SIG-M5 (cell line): ENCODE results near the gene DOCK2.
"Not testable (repeated sequence)": the region's sequence is repeated elsewhere in the genome, so short reads cannot be mapped to it uniquely, and the experiment has no call there.

Experiments
- DNase-seq: peaks from one replicate; lab custom pipeline; 2025; lab: John Stamatoyannopoulos, UW

DOCK2 gene

GRCh38 chr5:170056561-170057267 lies 419.6 kb downstream of the DOCK2 start:
- DNase-seq = no peak

DNA sequence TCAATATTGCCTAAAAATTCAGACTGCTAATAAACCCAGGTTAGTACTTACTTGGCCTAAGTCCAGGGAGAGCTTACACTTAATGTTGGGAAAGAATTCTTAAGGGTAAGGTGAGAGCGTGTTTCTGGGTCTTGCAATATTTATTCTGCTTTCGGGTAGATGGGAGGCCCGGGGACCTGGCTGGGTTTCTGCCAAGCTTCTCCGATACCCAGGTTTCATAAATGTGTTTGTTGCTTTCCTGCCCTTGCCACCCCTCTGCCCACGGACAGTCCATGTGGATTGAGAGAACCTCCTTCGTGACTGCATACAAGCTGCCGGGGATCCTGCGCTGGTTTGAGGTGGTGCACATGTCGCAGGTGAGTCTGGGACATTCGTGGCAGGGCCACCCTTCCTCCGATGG lies 420.2 kb downstream of the DOCK2 start:
- DNase-seq = no peak

DNA sequence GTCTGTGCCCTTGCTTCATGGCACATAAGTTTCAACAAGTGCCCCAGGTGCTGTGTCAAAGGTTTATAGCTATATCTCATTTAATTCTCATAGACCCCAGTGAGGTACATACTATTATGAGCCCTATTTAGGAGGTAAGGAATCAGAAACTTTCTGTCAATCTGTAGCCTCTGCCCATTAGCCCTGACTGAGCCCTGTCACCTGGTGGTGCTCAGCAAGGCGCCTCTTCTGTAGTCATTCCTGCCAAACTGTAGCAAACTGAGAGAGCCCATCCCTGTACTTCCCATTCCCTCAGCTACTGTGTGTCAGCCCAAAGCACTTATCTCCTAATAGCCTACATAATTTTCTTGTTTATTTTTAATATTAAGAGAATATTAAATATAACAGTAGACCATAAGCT lies 422.1 kb downstream of the DOCK2 start:
- no peak for DNase-seq

- DNase-seq = no peak
Measured at GRCh38 chr5:170067152-170067551, 430.1 kb downstream of the DOCK2 start.

DNA sequence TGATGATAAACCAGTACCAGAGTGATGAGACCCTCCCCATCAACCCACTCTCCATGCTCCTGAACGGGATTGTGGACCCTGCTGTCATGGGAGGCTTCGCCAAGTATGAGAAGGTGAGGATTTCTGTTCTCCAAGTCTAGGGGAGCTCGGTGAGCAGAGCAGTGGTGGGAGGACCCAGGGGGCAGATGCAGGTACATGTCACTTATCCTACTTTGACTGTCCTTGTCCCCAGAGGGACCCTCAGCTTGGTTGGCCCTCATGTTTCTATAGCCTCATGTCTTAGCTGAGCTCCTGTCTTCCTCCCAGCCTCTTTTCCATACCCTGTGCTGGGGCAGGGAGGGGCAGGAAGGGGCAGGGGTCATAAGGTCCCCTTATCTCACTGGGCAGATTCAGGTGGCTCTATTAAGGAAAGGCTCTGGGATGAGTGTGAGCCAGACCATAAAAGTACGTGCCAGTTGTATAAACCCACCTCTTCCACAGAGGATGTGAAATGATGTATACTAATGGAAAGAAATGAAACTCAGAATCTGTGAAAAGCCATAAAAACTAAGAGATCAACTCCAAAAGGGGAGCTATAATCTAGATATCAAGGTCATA lies 430.6 kb downstream of the DOCK2 start:
- no peak for DNase-seq

GRCh38 chr5:170069512-170069911 lies 432.4 kb downstream of the DOCK2 start:
- no peak for DNase-seq

DNA sequence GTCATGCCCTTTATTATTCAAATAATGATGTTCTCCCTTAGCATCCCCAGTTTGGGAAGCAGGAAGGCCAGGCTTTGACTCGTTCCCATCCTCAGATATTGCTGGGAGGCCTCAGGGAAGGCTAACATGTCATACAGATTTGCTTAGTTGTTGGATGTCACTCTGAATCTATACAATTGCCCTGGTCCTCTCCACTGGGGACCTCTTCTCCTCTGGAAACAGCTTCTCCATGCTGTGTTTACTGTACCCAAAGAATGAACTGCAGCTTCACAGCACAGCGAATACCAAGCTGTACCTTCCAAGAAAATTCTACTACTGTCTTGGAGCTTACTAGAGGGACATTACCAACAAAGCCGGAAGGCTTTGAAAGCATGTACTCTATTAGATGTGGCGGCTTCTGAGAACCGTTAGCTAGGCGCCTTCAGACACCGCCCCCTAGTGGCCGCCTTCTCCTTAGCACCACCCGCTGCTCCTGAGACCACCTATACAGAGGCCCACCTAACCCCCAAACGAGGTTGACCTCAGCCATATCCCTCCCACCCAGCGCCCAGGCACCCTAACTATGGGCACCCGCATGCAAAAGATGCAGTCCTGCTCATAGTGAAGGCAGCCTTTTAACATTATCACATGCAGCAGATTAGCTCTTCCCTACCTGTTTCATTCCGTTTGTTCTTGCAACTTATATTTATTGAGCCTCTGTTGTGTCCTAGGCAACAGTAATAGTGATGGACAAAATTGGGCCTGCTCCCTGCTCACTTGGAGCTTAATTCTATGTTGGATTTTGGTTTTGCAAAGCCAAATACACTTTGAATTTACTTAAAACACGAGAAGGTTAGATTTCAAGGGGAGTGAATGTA lies 433.7 kb downstream of the DOCK2 start:
- no peak for DNase-seq

DNA sequence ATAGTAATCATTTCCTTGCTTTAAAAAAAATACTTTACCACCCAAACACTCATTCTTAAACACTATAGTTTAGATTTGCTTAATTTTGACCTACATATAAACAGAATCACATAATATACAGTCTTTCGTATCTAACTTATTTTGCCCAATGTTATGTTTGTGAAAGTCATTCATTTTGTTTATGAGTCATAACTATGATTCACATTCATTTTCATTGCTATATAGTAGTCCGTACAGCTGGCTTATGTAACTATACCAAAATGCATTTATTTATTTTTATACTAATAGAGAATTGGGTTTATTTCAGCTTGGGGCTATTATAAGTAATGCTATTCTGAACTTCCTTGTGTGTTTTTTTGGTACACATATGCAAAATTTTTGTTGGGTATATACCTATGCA lies 434.7 kb downstream of the DOCK2 start:
- no peak for DNase-seq

- no peak for DNase-seq
Measured at GRCh38 chr5:170075696-170076095, 438.6 kb downstream of the DOCK2 start.

GRCh38 chr5:170076211-170076610 lies 439.1 kb downstream of the DOCK2 start:
- no peak for DNase-seq

DNA sequence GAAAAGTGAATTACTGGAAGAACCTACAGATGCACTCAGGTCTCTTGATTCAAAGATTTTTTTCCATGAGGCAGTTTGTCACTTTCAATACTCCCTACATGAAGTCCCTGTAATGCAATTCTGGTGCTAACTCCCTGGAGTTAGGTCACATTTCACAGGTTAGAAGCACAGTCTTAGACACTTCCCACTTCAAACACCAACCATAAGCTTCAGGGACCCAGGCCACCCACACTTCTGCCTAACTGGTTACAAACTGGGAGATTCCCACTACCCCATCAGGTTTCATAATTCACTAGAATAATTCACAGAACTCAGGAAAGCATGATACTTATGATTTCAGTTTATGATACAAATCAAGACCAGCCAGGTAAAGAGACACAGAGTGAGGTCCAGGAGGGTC lies 439.7 kb downstream of the DOCK2 start:
- no peak for DNase-seq

DNA sequence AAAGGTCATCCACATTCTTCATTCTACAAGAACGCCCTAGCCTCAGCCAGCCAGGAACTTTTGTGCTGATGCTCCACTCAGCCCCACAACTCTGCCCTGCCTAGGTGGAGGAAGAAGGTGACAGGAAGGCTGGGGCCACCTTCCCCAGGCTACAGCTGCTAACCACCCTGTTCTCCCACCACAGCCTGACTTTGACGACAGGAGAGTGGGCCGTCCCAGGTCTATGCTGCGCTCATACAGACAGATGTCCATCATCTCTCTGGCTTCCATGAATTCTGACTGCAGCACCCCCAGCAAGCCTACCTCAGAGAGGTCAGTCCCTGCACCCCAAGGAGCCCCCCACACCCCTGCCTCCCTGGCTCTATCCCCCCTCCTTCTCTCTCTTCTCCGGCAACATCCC lies 440.5 kb downstream of the DOCK2 start:
- no peak for DNase-seq

DNA sequence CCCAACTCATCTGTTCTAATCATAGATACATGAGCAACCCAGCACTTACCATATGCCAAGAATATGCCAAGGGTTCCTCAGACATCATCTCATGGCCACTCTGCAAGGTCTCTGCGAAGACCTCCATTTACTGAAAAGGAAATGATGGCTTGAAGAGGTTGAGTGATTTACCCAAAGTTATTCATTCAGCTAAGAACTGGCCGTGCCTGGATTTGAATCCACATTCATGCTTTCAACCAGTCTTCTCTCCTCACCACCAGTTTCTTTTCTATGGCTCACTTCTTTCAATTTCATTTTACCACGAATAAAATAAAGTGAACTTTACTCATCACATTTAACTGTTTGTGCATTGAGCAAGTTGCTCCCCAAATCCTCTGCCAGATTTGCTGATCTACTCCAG lies 441.4 kb downstream of the DOCK2 start:
- no peak for DNase-seq

- no peak for DNase-seq
Measured at GRCh38 chr5:170078931-170079330, 441.9 kb downstream of the DOCK2 start.

DNA sequence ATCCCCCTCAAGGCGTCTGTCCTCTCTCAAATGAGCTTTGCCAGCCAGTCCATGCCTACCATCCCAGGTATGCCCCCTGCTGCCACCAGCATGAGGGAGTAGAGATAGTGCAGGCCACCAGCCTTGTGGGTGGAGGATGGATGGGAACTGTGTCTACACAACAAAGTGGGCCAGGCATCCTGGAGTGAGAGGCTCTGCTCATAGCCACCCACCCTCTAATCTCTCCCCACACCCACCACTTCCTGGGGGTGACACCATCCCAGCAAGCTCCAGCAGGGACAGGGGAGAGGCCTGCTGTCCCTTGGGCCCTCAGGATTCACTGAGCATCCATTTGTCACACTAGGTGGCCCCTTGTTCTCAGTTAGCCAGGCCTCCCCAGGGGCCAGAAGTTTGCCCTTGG lies 443.1 kb downstream of the DOCK2 start:
- DNase-seq = no peak

- DNase-seq = no peak
Measured at GRCh38 chr5:170080786-170081445, 443.8 kb downstream of the DOCK2 start.

DNA sequence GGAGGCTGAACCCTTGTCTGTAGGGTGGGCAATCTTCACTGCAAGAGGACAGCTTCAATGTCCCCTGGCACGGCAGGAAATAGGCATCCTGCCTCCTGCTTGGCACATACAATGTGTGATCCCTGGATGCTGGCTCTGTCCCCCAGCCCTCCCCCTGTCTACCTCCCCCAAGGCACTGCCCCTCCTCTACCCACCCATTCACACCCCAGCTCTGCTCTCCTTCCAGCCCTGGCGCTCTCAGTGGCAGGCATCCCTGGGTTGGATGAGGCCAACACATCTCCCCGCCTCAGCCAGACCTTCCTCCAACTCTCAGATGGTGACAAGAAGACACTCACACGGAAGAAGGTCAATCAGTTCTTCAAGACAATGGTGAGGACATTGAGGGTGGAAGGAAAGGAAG lies 444.5 kb downstream of the DOCK2 start:
- no peak for DNase-seq

DNA sequence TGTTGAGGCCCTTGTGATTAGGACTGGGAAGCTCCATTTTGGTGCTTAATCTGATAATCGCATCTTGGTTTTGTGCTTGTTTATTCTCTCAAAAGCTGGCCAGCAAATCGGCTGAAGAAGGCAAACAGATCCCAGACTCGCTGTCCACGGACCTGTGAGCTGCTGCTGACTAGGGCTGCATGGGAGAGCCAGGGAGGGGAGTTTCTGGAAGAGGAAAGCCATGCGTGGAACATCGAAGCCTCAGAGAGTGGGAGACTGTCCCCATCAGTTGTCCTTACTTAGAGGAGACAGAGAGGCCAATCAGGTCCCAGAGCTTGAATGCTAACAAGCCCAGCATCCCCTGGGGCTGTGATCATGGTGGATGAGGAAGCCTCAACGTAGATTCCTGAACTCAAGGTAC lies 445.6 kb downstream of the DOCK2 start:
- no peak for DNase-seq

DNA sequence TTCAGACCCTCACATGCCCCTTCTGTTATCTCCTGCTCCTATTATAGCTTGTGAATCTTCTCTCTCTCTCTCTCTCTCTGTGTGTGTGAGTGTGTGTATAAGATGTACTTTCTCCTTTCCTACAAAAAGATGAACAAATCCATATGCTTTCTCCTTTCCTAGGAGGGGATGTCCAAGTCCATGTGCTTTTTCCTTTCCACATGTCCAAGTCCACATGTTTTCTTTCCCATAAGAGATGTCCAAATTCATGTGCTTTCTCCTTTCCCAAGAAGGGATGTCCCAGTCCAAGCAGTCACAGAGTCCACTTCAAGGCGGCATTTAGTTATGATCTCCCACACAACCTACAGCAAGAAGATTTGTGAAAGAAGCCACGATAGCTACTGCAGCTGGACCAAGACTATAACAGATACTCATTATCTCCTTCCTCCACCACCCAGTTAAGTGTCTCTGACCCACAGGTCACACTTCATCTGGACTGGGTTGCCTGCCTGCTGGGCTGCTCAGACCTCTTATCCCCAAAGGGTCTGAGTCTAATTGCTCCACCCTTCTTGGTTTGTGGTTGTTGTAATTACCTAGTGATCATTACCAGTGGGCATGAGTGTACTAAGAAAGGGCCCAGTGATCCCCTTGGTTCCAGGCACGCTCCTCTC lies 450.2 kb downstream of the DOCK2 start:
- DNase-seq = no peak

GRCh38 chr5:170092455-170093101 lies 455.5 kb downstream of the DOCK2 start:
- DNase-seq = no peak

DNA sequence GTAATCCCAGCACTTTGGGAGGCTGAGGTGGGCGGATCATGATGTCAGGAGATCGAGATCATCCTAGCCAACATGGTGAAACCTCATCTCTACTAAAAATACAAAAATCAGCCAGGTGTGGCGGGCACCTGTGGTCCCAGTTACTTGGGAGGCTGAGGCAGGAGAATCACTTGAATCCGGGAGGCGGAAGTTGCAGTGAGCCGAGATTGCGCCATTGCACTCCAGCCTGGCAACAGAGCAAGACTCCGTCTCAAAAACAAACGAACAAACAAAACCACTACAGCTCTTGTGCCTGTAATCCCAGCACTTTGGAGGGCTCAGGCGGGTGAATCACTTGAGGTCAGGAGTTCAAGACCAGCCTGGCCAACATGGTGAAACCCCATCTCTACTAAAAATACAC lies 457.3 kb downstream of the DOCK2 start:
- DNase-seq = not testable (repeated sequence)

DNA sequence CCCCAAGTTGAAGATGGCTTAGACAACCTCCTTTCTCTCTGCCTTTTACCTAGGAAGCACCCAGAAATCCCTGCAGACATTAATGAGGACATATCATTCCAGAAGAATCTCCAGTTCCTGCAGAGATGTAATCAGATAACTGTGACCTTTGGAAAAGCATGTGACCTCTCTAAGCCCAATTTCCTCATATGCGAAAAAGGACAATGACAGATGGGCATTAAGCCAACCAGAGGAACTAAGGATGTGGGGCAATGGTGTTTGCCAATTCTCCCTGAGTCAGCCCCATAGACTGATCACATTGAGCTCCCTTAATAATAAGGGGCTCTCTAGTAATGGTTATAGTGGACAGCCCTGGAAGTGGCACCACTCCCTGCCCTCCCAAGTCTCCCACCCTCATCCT lies 458.6 kb downstream of the DOCK2 start:
- DNase-seq = no peak
